LoVo (cell line): Measurements from ENCODE around the gene CPM.
A peak's percentile ranks its signal among the peaks of the same experiment; 100 is the strongest.
"Not testable (repeated sequence)": the region's sequence is repeated elsewhere in the genome, so short reads cannot be mapped to it uniquely, and the experiment has no call there.

Experiments used
- DNase-seq: peaks from one replicate; pipeline ENCODE4 v3.0.0-alpha.2; 2016; ENCODE audit warnings: low spot score

Gene CPM

DNA sequence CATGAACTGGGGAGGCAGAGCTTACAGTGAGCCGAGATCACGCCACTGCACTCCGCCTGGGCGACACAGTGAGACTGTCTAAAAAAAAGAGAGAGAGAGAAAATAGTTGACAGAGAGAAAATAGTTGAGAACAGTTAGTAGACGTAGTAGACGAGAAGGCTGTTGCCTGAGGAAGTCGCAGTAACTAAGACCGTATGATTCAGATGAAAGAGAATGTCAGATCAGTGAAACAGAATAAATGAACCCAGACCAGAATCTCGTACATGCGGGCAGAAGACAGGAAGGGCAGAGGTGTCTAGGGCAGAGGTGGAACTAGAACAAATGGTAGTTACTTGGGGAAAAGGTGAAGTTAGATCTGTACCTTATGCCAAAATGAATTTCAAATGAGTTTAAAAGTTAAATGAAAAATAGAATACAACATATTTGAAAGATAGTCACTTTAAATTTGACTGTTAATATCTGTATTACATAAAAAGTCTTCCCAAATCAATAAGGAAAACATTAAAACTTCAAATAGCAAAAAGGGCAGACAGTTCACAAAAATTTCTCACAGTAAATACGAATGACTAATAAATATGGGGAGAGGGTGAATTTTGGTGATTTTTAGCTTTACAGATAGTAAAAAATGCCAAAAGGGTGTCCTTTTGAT lies 107.3 kb downstream of the CPM start:
- no peak for DNase-seq

DNA sequence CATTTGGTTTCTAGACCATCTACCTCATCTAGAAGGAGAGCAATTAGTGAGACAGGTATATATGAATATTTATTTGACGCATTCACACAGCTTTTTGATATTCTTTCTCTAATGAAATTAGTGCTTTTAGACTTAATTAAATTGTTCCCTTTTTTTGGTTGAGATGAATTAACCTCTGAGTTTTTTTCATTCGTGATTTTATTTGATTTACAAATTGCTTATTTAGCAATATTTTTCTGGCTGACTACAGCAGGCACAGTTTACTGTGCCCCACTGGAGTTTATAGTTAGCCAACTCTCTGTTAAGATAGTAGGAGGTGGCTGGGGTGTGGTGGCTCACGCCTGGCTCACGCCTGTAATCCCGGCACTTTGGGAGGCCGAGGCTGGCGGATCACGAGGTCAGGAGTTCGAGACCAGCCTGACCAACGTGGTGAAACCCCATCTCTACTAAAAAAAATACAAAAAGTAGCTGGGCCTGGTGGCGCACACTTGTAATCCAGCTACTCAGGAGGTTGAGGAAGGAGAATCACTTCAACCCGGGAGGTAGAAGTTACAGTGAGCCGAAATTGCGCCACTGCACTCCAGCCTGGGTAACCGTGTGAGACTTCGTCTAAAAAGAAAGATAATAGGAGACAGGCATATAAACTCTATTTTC lies 108.2 kb downstream of the CPM start:
- no peak for DNase-seq

DNA sequence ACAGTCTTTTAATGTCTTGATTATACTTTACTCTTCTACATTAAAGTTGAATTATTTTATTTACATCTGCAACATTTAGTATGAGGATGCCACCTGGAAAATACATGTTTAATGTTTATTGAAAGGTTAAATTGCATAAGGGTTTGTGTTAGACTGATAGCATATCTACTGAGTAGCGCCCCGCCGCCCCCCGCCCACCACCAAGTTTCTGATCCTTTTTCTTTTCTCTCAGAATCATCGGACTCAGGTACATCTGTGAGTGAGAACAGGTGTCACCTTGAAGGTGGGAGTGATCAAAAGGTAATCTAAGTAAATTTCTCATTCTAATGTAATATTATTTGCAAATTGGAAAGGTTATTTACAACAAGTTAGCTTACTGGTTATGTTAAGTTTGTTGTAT lies 108.8 kb downstream of the CPM start:
- DNase-seq, result no peak

DNA sequence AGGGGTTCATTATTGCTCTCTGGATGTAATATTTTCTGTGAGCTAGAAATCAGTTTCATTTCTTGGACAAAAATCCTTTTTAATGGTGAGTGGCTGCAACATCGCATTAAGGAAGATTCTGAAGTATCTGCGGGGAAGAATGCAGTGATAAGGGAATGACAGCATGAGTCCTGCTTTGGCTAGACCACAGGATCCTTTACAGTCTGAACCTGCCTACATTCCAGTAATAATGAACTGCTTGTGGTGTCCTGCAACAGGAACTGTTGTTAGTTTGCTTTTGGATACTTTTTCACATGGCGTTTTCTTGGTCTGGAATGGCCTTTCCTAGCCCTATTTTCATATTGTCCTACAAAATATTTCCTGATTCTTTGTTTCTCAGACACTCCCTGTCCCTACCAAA lies 109.3 kb downstream of the CPM start:
- DNase-seq, result no peak

DNA sequence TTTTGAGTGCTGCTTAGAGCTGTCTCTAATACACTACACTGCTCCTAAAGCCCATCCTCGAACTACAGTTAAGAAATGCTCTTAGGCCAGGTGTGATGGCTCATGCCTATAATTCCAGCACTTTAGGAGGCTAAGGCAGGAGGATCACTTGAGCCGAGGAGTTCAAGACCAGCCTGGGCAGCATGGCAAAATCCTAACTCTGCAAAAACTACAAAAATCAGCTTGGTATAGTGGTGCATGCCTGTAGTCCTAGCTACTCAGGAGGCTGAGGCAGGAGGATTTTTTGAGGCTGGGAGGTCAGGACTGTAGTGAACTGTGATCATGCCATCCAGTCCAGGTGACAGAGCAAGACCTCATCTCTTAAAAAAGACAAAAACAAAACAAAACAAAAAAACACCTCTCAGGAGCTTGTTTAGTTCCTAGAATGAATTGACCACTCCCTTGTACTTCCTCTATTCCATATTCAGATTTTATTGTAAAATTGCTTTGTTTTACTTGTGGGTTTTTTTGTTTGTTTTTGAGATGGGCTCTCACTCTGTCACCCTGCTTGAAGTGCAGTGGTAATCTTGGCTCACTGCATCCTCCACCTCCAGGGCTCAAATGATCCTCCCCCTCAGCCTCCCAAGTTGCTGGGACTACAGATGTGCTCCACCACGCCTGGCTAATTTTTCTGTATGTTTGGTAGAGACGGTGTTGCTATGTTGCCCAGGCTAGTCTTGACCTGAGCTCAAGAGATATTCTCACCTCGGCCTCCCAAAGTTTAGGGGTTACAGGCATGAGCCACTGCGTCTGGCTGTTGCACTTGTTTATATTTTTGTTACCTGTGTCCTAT lies 111.4 kb downstream of the CPM start:
- no peak for DNase-seq

DNA sequence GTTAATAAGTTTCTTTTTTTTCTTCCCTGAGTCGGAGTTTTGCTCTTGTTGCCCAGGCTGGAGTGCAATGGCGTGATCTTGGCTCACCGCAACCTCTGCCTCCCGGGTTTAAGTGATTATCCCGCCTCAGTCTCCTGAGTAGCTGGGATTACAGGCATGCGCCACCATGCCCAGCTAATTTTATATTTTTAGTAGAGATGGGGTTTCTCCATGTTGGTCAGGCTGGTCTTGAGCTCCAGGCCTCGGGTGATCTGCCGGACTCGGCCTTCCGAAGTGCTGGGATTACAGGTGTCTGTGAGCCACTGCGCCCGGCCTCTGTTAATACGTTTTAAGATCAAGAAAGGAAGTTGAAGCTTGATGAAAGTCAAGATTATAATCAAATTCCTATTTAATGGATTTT lies 113.5 kb downstream of the CPM start:
- not testable (repeated sequence) for DNase-seq

DNA sequence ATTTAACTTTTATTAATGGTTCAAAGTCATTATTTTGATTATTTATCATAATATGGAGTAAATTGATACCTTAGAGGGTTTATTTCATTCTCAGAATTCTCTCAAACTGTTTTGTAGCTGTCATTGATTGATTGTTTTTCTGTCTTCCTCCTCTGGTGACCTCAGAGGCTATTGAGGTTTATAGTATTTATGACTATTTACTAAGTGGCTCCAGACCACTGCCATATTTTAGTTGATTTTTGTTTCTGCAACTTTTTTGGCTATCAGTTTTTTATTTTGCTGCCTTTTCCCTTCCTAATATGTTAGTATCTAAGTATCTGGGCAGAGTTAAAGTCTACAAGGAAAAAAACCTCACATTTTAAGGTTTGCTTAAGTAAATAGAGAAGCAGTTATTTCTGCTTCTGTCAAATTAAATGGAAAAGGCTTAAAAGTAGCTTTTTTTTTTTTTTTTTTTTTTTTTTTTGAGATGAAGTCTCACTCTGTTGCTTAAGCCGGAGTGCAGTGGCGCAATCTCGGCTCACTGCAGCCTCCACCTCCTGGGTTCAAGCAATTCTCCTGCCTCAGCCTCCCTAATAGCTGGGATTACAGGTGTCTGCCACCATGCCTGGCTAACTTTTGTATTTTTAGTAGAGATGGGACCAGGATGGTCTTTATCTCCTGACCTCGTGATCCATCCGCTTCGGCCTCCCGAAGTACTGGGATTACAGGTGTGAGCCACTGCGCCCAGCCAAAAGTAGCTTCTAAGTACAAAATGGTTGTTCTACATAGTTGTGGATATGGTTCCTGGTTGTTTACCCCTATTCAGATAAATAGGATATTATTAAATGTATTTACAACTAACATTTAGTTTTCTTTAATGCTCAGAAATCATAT lies 116.8 kb downstream of the CPM start:
- DNase-seq, result peak; percentile 21

DNA sequence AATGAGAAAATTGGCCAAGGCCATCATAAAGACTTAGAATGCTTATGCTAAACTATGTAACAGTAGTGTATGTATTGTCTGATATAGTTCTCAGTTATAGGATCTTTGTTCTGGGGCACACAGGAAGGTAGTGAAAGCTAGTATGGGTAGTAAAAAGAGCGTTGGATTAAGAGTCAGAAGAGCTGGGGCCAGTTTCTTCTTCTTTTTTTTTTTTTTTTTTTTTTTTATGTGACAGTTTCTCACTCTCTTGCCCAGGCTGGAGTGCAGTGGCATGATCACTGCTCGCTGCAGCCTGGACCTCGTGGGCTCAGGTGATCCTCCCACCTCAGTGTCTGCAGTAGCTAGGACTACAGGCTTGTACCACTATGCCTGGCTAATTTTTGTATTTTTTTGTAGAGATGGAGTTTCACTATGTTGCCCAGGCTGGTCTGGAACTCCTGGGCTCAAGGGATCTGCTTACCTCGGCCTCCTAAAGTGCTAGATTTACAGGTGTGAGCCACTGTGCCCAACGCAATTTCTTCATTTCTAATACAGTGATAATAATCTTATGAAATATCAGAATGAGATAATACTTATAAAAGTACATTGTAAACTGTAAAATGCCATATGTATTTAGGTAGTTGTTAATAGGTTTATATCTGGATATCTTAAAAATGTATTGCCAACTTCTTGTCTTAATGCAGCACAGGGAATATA lies 117.6 kb downstream of the CPM start:
- DNase-seq, result peak; percentile 20

DNA sequence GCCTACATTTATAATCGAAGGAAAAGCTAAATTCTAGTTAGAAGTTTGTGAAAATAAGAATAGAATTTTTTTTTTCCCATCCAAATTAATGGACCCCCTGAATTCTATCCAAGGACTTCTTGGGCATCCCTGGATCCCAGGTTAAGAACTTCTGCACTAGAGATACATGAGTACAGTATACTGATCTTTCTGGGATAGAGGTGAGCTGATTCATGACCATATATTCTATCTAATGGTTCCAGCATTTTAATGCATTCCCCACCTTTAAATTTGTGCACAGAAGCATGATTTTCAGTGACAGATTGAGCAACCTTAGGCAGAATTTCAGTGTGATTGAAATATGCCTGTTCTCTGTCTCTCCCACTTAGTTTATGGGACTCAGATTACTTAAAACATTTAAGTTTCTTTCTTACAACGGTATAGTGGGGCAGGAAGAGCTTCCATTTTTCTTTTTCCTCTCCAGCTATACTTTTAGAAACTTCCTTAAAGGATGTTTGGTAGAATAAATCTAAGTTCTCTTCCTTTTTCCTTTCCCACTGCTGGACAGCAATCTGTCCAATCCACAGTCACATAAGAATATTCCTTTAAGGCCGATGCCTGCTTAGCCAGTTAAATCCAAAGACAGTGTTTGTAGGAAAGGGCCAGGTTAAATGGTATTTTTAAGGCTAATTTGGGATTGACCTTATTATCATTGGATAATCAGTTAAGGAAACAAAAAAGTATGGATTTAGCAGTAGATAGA lies 118.3 kb downstream of the CPM start:
- peak; percentile 47 for DNase-seq

DNA sequence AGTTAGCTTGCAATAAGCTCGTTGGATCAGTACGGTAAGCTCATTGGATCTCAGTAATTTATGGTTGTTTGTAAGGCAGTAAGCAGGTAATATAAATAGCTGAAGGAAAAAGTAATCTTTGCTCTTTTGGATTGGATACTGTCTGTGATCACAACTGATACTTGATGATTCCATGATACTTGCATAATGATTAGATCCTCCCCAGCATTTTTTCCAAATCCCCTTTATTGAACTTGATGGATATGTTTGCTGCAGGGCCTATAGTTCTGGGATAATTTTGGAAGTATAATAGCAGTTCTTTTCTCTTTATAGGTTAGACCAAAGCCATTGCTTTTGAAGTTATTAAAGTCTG lies 119.8 kb downstream of the CPM start:
- DNase-seq, result peak; percentile 25

DNA sequence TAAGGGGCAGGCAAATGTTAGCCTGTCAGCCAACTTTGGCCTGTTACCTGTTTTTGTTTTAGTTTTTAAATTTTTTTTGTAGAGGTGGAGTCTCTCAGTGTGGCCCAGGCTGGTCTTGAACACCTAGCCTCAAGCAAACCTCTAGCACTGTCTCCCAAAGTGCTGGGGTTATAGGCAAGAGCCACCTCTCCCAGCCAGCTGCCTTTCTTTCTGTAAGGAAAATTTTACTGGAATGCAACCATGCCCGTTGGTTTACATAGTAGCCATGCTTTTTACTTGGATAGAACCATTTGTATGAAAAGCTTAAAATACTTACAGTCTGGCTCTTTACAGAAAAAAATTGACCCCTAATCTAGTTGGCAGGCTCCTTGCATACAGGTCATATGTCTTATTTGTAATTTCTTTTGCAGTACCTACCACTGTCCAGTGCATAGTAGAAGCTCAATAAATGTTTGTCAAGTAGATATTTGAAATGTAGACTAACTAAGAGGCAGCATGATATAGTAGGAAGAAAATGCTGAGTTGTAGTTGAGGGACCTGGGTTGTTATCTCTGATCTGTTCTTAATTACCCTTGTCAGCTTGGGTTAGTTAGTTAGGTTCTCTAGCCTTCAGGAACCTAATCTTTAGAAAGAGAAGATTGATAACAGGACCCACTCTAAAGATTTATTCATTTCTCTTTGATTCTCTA lies 120.3 kb downstream of the CPM start:
- peak; percentile 41 for DNase-seq

DNA sequence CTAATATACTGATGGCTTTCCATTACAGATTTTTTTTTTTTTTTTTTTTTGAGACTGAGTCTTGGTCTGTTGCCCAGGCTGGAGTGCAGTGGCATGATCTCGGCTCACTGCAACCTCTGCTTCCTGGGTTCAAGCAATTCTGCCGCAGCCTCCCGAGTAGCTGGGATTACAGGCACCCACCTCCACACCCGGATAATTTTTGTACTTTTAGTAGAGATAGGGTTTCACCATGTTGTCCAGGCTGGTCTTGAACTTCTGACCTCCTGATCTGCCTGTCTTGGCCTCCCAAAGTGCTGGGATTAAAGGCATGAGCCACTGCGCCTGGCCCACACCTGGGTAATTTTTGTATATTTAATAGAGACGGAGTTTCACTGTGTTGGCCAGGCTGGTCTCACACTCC lies 121.4 kb downstream of the CPM start:
- DNase-seq, result not testable (repeated sequence)

DNA sequence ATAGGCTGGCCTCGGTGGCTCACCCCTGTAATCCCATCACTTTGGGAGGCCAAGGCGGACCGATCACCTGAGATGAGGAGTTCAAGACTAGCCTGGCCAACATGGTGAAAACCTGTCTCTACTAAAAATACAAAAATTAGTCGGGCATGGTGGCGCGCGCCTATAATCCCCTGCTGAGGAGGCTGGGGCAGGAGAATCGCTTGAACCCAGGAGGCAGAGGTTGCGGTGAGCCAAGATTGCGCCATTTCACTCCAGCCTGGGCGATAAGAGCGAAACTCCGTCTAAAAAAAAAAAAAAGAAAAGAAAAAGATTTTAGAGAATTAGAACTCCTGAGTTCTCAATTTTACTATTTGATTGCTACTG lies 123.0 kb downstream of the CPM start:
- not testable (repeated sequence) for DNase-seq

DNA sequence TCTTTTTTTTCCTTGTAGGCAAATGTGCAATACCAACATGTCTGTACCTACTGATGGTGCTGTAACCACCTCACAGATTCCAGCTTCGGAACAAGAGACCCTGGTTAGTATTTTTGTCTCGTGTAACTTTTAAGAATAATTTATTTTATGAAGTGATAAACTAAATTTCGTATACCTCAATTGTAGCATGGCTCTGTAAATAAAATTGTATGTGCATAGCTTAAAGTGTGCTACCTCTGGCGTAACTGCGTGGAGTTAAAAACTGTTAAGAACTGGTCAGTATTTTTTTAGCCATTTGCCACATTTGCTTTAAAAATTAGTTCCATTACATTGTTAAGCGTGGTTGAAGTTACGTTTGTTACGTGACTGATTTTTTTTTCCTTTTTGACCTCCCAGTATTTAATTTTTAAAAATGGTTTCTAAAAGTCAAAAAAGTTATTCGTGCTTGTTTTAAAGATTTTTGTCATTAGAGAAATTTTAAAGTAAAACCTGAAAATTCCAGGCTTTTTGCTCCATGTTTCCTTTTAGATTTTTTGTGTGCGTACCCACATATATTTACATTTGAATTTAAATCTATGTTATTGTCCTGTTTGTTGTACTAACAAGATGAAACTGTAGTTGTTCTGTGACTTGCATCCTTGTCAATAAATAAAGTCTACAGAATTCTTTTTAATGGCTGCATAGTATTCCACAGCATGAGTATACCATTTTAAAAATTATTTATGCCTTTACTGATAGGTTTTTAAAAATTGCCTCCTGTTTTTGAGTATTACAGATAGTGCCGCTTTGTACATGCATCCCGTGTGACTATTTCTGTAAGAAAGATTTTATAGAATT lies 123.6 kb downstream of the CPM start:
- DNase-seq, result no peak

DNA sequence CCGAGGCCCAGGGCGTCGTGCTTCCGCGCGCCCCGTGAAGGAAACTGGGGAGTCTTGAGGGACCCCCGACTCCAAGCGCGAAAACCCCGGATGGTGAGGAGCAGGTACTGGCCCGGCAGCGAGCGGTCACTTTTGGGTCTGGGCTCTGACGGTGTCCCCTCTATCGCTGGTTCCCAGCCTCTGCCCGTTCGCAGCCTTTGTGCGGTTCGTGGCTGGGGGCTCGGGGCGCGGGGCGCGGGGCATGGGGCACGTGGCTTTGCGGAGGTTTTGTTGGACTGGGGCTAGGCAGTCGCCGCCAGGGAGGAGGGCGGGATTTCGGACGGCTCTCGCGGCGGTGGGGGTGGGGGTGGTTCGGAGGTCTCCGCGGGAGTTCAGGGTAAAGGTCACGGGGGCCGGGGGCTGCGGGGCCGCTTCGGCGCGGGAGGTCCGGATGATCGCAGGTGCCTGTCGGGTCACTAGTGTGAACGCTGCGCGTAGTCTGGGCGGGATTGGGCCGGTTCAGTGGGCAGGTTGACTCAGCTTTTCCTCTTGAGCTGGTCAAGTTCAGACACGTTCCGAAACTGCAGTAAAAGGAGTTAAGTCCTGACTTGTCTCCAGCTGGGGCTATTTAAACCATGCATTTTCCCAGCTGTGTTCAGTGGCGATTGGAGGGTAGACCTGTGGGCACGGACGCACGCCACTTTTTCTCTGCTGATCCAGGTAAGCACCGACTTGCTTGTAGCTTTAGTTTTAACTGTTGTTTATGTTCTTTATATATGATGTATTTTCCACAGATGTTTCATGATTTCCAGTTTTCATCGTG lies 124.4 kb downstream of the CPM start:
- peak; percentile 95 for DNase-seq

DNA sequence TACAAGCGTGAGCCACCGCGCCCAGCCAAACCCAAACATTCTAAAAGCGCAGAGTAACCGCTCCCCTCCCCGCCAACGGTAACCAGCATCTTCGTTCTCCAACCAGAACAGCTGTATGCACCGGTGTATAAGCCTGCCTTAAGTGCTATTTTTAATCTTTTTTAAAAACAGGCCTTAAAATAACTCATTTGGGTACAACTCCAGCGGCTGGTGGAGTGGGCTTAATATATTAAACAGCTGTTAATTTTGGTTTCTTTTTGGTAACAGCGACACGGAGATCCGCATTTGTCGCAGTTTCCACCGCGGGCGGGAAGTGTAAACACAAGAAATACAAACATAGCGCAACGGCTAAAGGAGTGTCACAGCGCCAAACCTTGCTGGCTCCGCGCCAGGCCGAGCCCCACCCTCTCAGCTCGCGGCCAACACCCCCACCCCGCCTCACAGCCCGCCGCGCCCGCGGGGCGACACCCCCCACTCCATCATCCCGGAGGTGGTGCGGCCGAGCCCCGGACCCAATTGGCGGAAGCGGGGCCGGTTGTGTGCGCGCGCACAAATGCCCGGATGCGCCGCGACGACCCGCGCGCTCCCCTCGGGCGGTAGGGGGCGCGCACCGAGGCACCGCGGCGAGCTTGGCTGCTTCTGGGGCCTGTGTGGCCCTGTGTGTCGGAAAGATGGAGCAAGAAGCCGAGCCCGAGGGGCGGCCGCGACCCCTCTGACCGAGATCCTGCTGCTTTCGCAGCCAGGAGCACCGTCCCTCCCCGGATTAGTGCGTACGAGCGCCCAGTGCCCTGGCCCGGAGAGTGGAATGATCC lies 125.2 kb downstream of the CPM start, which contains the start of gene MDM2:
MDM2 (plus strand) TSS at position 602 of the 812 bp plus-strand sequence. CDS start 301 bp downstream, outside the sequence.
- peak; percentile 99 for DNase-seq

DNA sequence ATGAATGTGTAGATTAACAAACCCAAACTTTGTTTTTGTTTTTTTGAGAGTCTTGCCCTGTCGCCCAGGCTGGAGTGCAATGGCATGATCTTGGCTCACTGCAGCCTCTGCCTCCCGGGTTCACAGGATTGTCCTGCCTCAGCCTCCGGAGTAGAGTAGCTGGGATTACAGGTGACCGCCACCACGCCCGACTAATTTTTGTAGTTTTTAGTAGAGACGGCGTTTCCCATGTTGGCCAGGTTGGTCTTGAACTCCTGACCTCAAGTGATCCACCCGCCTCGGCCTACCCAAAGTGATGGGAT lies 125.7 kb downstream of the CPM start:
- DNase-seq, result not testable (repeated sequence)
